ENCODE measurements around the gene CRB1. TPM values are rescaled to one million over a fixed set of nuclear protein-coding genes. Genes with fewer than 3 reads are reported as not detected.
"Not testable (repeated sequence)": the region's sequence is repeated elsewhere in the genome, so short reads cannot be mapped to it uniquely, and the experiment has no call there.

CRB1 gene
- total RNA-seq, 1 donor from 2014 or later, result not detected

- H3K27me3 Mint-ChIP-seq, result peaks cover 2% of the 10 kb centered on the region
- no peak for DNase-seq (ENCODE audit: low spot score, unreplicated experiment)
- H3K36me3 Mint-ChIP-seq (ENCODE audit: insufficient read depth), result no peaks in the 10 kb centered on the region
- H3K9me3 Mint-ChIP-seq (ENCODE audit: low read depth), result no peaks in the 10 kb centered on the region
- no peak overlapping the region for H3K27ac Mint-ChIP-seq
- H3K4me1 Mint-ChIP-seq (ENCODE audit: low read depth), result no peaks in the 10 kb centered on the region
- H3K4me3 Mint-ChIP-seq (ENCODE audit: low read depth), result no peak overlapping the region
- TF ChIP-seq CTCF (IDR thresholded peaks at IDR 0.05; ENCODE audit: unreplicated experiment), result peak; percentile 54
These were observed 131.9 kb downstream of the CRB1 start for GRCh38 chr1:197399755-197400521.

GRCh38 chr1:197400522-197400902 is 132.5 kb downstream of the CRB1 start:
- peaks cover 2% of the 10 kb centered on the region for H3K27me3 Mint-ChIP-seq
- H3K36me3 Mint-ChIP-seq (ENCODE audit: insufficient read depth), result no peaks in the 10 kb centered on the region
- H3K9me3 Mint-ChIP-seq (ENCODE audit: low read depth), result no peaks in the 10 kb centered on the region
- DNase-seq (ENCODE audit: low spot score, unreplicated experiment), result no peak
- H3K4me1 Mint-ChIP-seq (ENCODE audit: low read depth), result no peaks in the 10 kb centered on the region
- H3K4me3 Mint-ChIP-seq (ENCODE audit: low read depth), result no peak overlapping the region
- no peak overlapping the region for H3K27ac Mint-ChIP-seq
- no peak for TF ChIP-seq CTCF (IDR thresholded peaks at IDR 0.05; ENCODE audit: unreplicated experiment)

GRCh38 chr1:197402189-197402588 is 134.1 kb downstream of the CRB1 start:
- Mint-ChIP-seq H3K9me3 (ENCODE audit: low read depth) (no peaks in the 10 kb centered on the region), H3K27ac (no peak overlapping the region), H3K4me3 (ENCODE audit: low read depth) (no peak overlapping the region), H3K27me3 (peaks cover 2% of the 10 kb centered on the region), H3K4me1 (ENCODE audit: low read depth) (no peaks in the 10 kb centered on the region), H3K36me3 (ENCODE audit: insufficient read depth) (no peaks in the 10 kb centered on the region)
- no peak for TF ChIP-seq CTCF (IDR thresholded peaks at IDR 0.05; ENCODE audit: unreplicated experiment)
- no peak for DNase-seq (ENCODE audit: low spot score, unreplicated experiment)

- H3K27ac Mint-ChIP-seq; H3K4me1 Mint-ChIP-seq (ENCODE audit: low read depth); H3K27me3 Mint-ChIP-seq; H3K36me3 Mint-ChIP-seq (ENCODE audit: insufficient read depth); DNase-seq (ENCODE audit: low spot score, unreplicated experiment); H3K9me3 Mint-ChIP-seq (ENCODE audit: low read depth); H3K4me3 Mint-ChIP-seq (ENCODE audit: low read depth): not testable (repeated sequence)
These were observed 136.7 kb downstream of the CRB1 start for GRCh38 chr1:197404774-197405173.

GRCh38 chr1:197405614-197406013 is 137.6 kb downstream of the CRB1 start:
- H3K9me3 Mint-ChIP-seq (ENCODE audit: low read depth); H3K27me3 Mint-ChIP-seq; H3K36me3 Mint-ChIP-seq (ENCODE audit: insufficient read depth); H3K4me1 Mint-ChIP-seq (ENCODE audit: low read depth); H3K27ac Mint-ChIP-seq; H3K4me3 Mint-ChIP-seq (ENCODE audit: low read depth); DNase-seq (ENCODE audit: low spot score, unreplicated experiment): not testable (repeated sequence)

- no peak for TF ChIP-seq CTCF (IDR thresholded peaks at IDR 0.05; ENCODE audit: unreplicated experiment)
- Mint-ChIP-seq H3K36me3 (ENCODE audit: insufficient read depth) (no peaks in the 10 kb centered on the region), H3K4me1 (ENCODE audit: low read depth) (no peaks in the 10 kb centered on the region), H3K27me3 (no peaks in the 10 kb centered on the region), H3K4me3 (ENCODE audit: low read depth) (no peak overlapping the region), H3K9me3 (ENCODE audit: low read depth) (no peaks in the 10 kb centered on the region), H3K27ac (no peak overlapping the region)
- DNase-seq (ENCODE audit: low spot score, unreplicated experiment), result no peak
These were observed 145.5 kb downstream of the CRB1 start for GRCh38 chr1:197413564-197413963.

Measured in progenitor cell of endocrine pancreas (in vitro differentiated cells).